H1 (cell line): ENCODE measurements around the gene TMEM165.
"Not testable (repeated sequence)": the region's sequence is repeated elsewhere in the genome, so short reads cannot be mapped to it uniquely, and the experiment has no call there.

Source experiments
- BRCA1 ChIP-seq: IDR thresholded peaks from 2 replicates; pipeline ENCODE4 v1.6.1; 2012; ENCODE audit warnings: low read depth, low read length, improper control_type of control experiment
- CEBPB ChIP-seq: IDR thresholded peaks from 2 replicates; pipeline ENCODE4 v1.6.1; 2012; ENCODE audit warnings: low read depth, low read length
- CTCF ChIP-seq, 3 experiments: IDR thresholded peaks; 1 replicate in 2 of 3; 2 replicates in 1 of 3; pipeline versions ENCODE4 v1.5.1 to v1.6.1; 2011; ENCODE audit warnings: low read length in 3 of 3, mild to moderate bottlenecking in 3 of 3, inconsistent platforms in 2 of 3, low read depth in 1 of 3, moderate library complexity in 1 of 3; ENCODE audit not compliant: insufficient read depth in 1 of 3; ENCODE audit errors: control extremely low read depth in 1 of 3
- EGR1 ChIP-seq: IDR thresholded peaks from 2 replicates; pipeline ENCODE4 v1.6.1; 2011; ENCODE audit warnings: low read depth, low read length, borderline replicate concordance
- EZH2 ChIP-seq: fragments of 200-600 bp; sonication (generic); IDR thresholded peaks from 2 replicates; pipeline ENCODE4 v1.7.1; 2012; ENCODE audit warnings: low read depth, mild to moderate bottlenecking, moderate library complexity, low read length, inconsistent platforms; ENCODE audit not compliant: severe bottlenecking
- RNF2 ChIP-seq: fragments of 200-900, 300-1000 bp; sonication (generic); IDR thresholded peaks from 2 replicates; pipeline ENCODE4 v1.7.1; 2016; ENCODE audit warnings: borderline replicate concordance, low read depth, mild to moderate bottlenecking, antibody characterized with exemption, low read length; ENCODE audit not compliant: poor library complexity, severe bottlenecking; ENCODE audit errors: missing control alignments
- ZNF274 ChIP-seq: IDR thresholded peaks from 2 replicates; pipeline ENCODE4 v1.7.0; 2012; ENCODE audit warnings: low read length, borderline replicate concordance; ENCODE audit errors: extremely low read depth

- not testable (repeated sequence) for TF ChIP-seq RNF2; CTCF (IDR thresholded peaks at IDR 0.05; ENCODE audit: control extremely low read depth in 1 of 3, insufficient read depth in 1 of 3, low read depth in 1 of 3, low read length in 3 of 3); ZNF274; EGR1; EZH2; CEBPB; BRCA1
These were observed 44.9 kb upstream of the TMEM165 start for GRCh38 chr4:55350870-55351269.
